ENCODE results near the gene TPRG1. TPM values are rescaled to one million over a fixed set of nuclear protein-coding genes. Genes with fewer than 3 reads are reported as not detected.
"Not testable (repeated sequence)": the region's sequence is repeated elsewhere in the genome, so short reads cannot be mapped to it uniquely, and the experiment has no call there.

The TPRG1 gene
- total RNA-seq, 2 donors from 2014 or later: 24.4 to 25.3 TPM

DNA sequence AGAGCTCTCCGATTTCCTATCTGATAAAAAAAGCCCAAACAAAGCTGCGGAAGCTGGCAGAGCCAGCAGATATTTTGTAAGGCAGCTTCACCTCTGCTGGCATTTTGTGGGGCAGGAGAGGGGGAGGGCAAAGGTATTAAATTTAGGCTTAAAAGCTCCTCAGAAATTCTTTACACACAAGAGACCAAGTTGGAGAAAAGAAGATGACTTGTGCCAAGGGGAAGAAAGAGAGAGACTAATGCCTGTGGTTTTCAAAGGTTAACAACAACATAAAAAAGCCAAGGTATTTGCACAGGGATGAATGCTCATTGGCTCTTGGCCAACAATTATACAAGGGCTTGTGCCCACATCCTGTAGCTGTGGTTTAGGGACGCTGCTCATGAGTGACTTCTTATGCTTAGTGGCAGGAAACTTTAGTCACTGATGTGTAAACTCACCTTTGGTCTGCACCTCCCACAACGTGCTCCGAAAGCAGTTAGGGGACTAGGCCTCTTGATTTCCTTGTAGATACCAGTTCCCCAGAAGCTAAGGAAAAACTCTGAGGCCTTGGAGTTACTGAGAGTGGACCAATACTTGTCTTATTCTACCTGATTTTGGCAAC, 152.9 kb downstream of the TPRG1 start:
- H3K27ac Mint-ChIP-seq: peak overlapping the region; percentile 97
- H3K36me3 Mint-ChIP-seq (ENCODE audit: insufficient read depth in 2 of 2): peaks cover 13 to 45% of the 10 kb centered on the region in 2 donors
- peaks cover 2 to 8% of the 10 kb centered on the region in 2 donors for H3K9me3 Mint-ChIP-seq
- H3K27me3 Mint-ChIP-seq (ENCODE audit: low read depth): no peaks in the 10 kb centered on the region
- peak; percentile 81 to 89 for DNase-seq
- H3K4me3 Mint-ChIP-seq: peak overlapping the region; percentile 86 to 87
- peaks cover 83% of the 10 kb centered on the region for H3K4me1 Mint-ChIP-seq (ENCODE audit: low read depth)
- peak; percentile 99 for ATAC-seq (replicated peaks in 1 of 2)

GRCh38 chr3:189325454-189325853, 153.7 kb downstream of the TPRG1 start:
- no peak for ATAC-seq (replicated peaks in 1 of 2)
- Mint-ChIP-seq H3K27ac (peak overlapping the region; percentile 97), H3K36me3 (ENCODE audit: insufficient read depth in 2 of 2) (peaks cover 13 to 39% of the 10 kb centered on the region in 2 donors), H3K9me3 (peaks cover 2 to 8% of the 10 kb centered on the region in 2 donors), H3K27me3 (ENCODE audit: low read depth) (no peaks in the 10 kb centered on the region), H3K4me3 (peak overlapping the region; percentile 86 to 87), H3K4me1 (ENCODE audit: low read depth) (peaks cover 89% of the 10 kb centered on the region)
- DNase-seq: no peak

DNA sequence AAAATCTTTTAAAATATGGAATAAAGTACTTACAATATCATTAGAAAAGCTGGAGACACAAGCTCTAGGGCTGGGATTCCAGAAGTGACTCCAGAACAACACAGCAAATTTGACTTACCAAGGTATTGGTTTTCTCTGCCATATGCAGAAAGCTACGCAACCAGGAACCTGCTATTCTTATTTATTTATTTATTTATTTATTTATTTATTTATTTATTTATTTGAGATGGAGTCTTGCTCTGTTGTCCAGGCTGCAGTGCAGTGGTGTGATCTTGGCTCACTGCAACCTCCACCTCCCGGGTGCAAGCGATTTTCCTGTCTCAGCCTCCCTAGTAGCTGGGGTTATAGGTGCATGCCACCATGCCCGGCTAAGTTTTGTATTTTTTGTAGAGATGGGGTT, 157.9 kb downstream of the TPRG1 start:
- peaks cover 85% of the 10 kb centered on the region for H3K4me1 Mint-ChIP-seq (ENCODE audit: low read depth)
- H3K27me3 Mint-ChIP-seq (ENCODE audit: low read depth); DNase-seq; ATAC-seq (replicated peaks in 1 of 2); H3K27ac Mint-ChIP-seq: not testable (repeated sequence)
- H3K4me3 Mint-ChIP-seq: peak overlapping the region in 1 of 2 donors; percentile 50
- peaks cover 2 to 12% of the 10 kb centered on the region in 2 donors for H3K9me3 Mint-ChIP-seq
- H3K36me3 Mint-ChIP-seq (ENCODE audit: insufficient read depth in 2 of 2): peaks cover 7 to 20% of the 10 kb centered on the region in 2 donors

DNA sequence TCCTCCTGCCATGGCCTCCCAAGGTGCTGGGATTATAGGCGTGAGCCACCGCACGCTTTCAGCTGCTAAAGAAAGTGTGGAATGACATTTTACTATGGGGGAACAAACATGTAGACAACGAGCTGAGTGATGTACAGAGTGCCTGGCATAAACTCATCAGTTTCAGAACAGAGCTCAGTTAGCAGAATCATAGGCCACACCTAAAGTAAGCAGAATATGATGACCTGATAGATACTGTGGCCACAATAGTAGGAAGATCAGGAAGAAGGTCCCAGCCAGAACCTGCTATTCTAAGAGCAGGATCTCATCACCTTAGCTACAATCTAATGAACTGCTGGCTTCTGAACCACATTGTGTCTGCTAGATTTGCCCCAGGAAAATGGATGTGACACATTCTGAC, 158.3 kb downstream of the TPRG1 start:
- H3K4me3 Mint-ChIP-seq: peak overlapping the region; percentile 3 to 50
- ATAC-seq (replicated peaks in 1 of 2): peak in 1 of 2 donors; percentile 17

GRCh38 chr3:189331002-189331418, 159.2 kb downstream of the TPRG1 start:
- H3K27me3 Mint-ChIP-seq (ENCODE audit: low read depth): no peaks in the 10 kb centered on the region
- peaks cover 2 to 12% of the 10 kb centered on the region in 2 donors for H3K9me3 Mint-ChIP-seq
- H3K36me3 Mint-ChIP-seq (ENCODE audit: insufficient read depth in 2 of 2): peaks cover 7 to 19% of the 10 kb centered on the region in 2 donors
- peaks cover 81% of the 10 kb centered on the region for H3K4me1 Mint-ChIP-seq (ENCODE audit: low read depth)
- H3K4me3 Mint-ChIP-seq: peak overlapping the region; percentile 35 to 59
- peak overlapping the region; percentile 5 for H3K27ac Mint-ChIP-seq
- DNase-seq: peak; percentile 19 to 25
- ATAC-seq (replicated peaks in 1 of 2): peak; percentile 75 to 78

More for the DNA sequence above, 158.3 kb downstream of the TPRG1 start:
- Mint-ChIP-seq H3K27me3 (ENCODE audit: low read depth) (no peaks in the 10 kb centered on the region), H3K4me1 (ENCODE audit: low read depth) (peaks cover 85% of the 10 kb centered on the region), H3K9me3 (peaks cover 2 to 12% of the 10 kb centered on the region in 2 donors), H3K36me3 (ENCODE audit: insufficient read depth in 2 of 2) (peaks cover 7 to 20% of the 10 kb centered on the region in 2 donors), H3K27ac (no peak overlapping the region)
- DNase-seq: no peak

DNA sequence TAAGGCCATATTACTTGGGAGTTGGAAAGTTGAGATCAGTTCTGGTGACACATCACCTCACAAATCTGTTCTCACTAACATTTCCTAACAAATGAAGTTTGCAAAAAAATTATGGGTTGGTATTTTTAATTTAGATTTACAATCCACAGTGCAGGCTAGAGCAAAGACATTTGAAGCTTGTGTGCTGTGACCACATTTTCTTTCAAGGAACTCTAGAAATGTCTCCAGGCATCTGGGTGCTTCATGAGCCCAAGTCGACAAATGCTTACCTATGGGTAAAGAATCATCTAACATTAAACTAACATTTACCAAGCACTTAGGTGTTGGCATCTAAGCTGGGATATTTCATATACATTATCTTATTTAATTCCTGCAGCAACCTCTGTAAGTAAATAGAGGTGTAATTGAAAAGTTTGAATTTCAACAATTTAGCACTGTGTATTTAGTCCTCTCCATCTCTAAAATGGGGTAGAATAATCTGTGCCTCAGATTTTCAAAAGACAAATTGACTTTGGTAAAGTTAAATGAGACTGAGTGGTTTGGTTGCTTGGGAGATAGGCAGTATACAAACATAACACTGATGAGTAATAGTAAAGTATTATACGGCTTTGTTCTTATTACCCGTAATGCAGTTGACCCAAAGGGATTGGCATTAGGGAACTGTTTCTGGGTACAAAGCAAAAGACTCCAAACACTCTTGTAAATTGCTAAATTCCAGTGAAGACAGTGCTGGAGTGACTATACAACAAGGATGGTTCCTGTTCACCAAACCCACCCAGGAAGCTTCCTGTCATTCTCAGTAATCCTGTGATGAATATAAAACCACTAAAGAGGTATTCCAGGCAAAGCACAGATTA, 162.5 kb downstream of the TPRG1 start:
- Mint-ChIP-seq H3K4me1 (ENCODE audit: low read depth) (peaks cover 62% of the 10 kb centered on the region), H3K27ac (no peak overlapping the region), H3K36me3 (ENCODE audit: insufficient read depth in 2 of 2) (peaks cover 4 to 11% of the 10 kb centered on the region in 2 donors), H3K27me3 (ENCODE audit: low read depth) (no peaks in the 10 kb centered on the region), H3K4me3 (no peak overlapping the region), H3K9me3 (peaks cover 2 to 6% of the 10 kb centered on the region in 2 donors)
- no peak for DNase-seq
- ATAC-seq (replicated peaks in 1 of 2): peak; percentile 42 to 48

- H3K4me1 Mint-ChIP-seq (ENCODE audit: low read depth): peaks cover 34% of the 10 kb centered on the region
- peaks cover 3 to 9% of the 10 kb centered on the region in 2 donors for H3K36me3 Mint-ChIP-seq (ENCODE audit: insufficient read depth in 2 of 2)
- no peak for ATAC-seq (replicated peaks in 1 of 2)
Observed at GRCh38 chr3:189337673-189338091, 165.9 kb downstream of the TPRG1 start.

DNA sequence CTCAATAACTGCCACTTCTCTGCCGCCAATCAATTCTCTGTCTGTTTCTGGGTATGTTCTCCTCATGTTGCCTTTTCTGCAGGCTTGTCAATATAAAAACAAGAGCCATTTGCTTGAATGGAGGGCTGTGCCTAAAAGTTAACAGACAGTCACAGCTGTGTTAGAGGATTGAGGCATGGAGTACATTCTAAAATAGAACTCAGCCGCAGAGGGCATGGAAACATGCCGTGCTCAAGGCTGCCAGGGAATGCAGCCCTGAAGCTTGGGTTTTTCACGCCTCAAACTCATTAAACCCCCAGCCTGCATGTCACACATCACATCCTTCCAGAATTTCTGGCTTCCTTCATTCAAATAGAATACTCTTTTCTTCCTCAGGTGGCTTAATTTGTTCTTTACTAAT, 166.6 kb downstream of the TPRG1 start:
- no peak for DNase-seq
- H3K27ac Mint-ChIP-seq: no peak overlapping the region
- H3K4me3 Mint-ChIP-seq: no peak overlapping the region
- peaks cover 0 to under 1% of the 10 kb centered on the region in 2 donors for H3K9me3 Mint-ChIP-seq
- peaks cover 27% of the 10 kb centered on the region for H3K4me1 Mint-ChIP-seq (ENCODE audit: low read depth)
- ATAC-seq (replicated peaks in 1 of 2): no peak
- peaks cover 2 to 6% of the 10 kb centered on the region in 2 donors for H3K36me3 Mint-ChIP-seq (ENCODE audit: insufficient read depth in 2 of 2)
- H3K27me3 Mint-ChIP-seq (ENCODE audit: low read depth): no peaks in the 10 kb centered on the region

More at GRCh38 chr3:189337673-189338091, 165.9 kb downstream of the TPRG1 start:
- peaks cover 1 to 3% of the 10 kb centered on the region in 2 donors for H3K9me3 Mint-ChIP-seq
- H3K27ac Mint-ChIP-seq: peak overlapping the region; percentile 6
- H3K4me3 Mint-ChIP-seq: no peak overlapping the region
- H3K27me3 Mint-ChIP-seq (ENCODE audit: low read depth): no peaks in the 10 kb centered on the region
- no peak for DNase-seq

DNA sequence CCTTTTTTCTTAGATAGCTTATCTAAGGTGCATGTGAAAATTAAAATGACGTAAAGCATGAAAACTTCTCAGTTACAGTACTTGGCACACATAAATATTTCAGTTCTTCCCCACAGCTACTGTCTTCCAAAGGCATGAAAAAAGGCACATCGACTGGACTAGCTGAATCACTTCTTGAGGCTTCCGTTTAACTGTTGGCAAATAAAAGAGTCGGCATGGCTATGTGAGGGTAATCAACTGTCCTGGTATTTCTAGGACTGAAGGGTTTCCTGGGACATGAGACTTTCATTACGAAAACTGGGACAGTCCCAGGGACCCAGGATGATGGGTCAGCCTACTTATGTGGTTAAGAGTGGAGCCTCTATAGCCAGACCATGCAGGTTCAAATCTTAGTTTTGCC, 168.2 kb downstream of the TPRG1 start:
- Mint-ChIP-seq H3K4me1 (ENCODE audit: low read depth) (peaks cover 10% of the 10 kb centered on the region), H3K9me3 (no peaks in the 10 kb centered on the region), H3K4me3 (no peak overlapping the region), H3K27me3 (ENCODE audit: low read depth) (no peaks in the 10 kb centered on the region), H3K36me3 (ENCODE audit: insufficient read depth in 2 of 2) (peaks cover 0 to 2% of the 10 kb centered on the region in 2 donors), H3K27ac (no peak overlapping the region)
- ATAC-seq (replicated peaks in 1 of 2) (no peak), DNase-seq (no peak)

GRCh38 chr3:189340680-189341460, 169.1 kb downstream of the TPRG1 start:
- no peak for ATAC-seq (replicated peaks in 1 of 2)
- H3K4me3 Mint-ChIP-seq: no peak overlapping the region
- DNase-seq: peak in 1 of 2 donors; percentile 31
- H3K27ac Mint-ChIP-seq: no peak overlapping the region
- no peaks in the 10 kb centered on the region for H3K27me3 Mint-ChIP-seq (ENCODE audit: low read depth)
- H3K4me1 Mint-ChIP-seq (ENCODE audit: low read depth): peaks cover 6% of the 10 kb centered on the region
- no peaks in the 10 kb centered on the region for H3K9me3 Mint-ChIP-seq
- peaks cover 0 to 2% of the 10 kb centered on the region in 2 donors for H3K36me3 Mint-ChIP-seq (ENCODE audit: insufficient read depth in 2 of 2)

DNA sequence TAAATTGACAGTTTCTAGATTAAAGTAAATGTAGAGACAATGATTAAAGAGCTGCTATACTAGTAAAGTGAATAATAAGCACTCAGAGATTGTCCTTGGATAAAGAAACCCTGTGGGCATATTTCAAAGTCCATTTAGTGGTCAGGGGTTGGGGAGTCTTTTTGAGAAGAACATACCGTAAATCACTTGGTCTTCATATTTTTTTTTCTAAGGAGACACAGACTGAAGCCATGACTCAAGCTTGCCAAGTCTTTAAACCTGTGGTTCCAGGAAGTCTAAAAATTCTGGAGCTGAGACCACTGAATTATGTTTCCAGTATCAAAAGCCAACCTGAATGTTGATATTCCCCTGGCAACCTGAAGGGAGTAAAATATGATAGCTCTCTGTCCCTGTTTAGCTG, 171.0 kb downstream of the TPRG1 start:
- Mint-ChIP-seq H3K4me1 (ENCODE audit: low read depth) (peaks cover 3% of the 10 kb centered on the region), H3K27ac (no peak overlapping the region), H3K27me3 (ENCODE audit: low read depth) (no peaks in the 10 kb centered on the region), H3K4me3 (no peak overlapping the region), H3K36me3 (ENCODE audit: insufficient read depth in 2 of 2) (peaks cover 0 to 2% of the 10 kb centered on the region in 2 donors), H3K9me3 (no peaks in the 10 kb centered on the region)
- no peak for DNase-seq
- ATAC-seq (replicated peaks in 1 of 2): no peak

- no peak for ATAC-seq (replicated peaks in 1 of 2)
- H3K4me1 Mint-ChIP-seq (ENCODE audit: low read depth): no peaks in the 10 kb centered on the region
- no peaks in the 10 kb centered on the region for H3K36me3 Mint-ChIP-seq (ENCODE audit: insufficient read depth in 2 of 2)
- H3K27ac Mint-ChIP-seq: no peak overlapping the region
- no peak for DNase-seq
- H3K27me3 Mint-ChIP-seq (ENCODE audit: low read depth): no peaks in the 10 kb centered on the region
- no peak overlapping the region for H3K4me3 Mint-ChIP-seq
- no peaks in the 10 kb centered on the region for H3K9me3 Mint-ChIP-seq
Observed at GRCh38 chr3:189344996-189345395, 173.2 kb downstream of the TPRG1 start.

All from activated T-cell treated with anti-CD3 and anti-CD28 coated beads, Interleukin-2, amount 50 U/mL, for 72 hours (primary cell).